AG09309 (cell line): ENCODE data around the gene MAP3K19.
"Not testable (repeated sequence)": the region's sequence is repeated elsewhere in the genome, so short reads cannot be mapped to it uniquely, and the experiment has no call there.

Experiments used
- DNase-seq: peaks from one replicate; pipeline ENCODE4 v3.0.0-alpha.2; 2010; ENCODE audit warnings: low read depth
- H3K4me3 ChIP-seq: 2 replicates; pipeline ENCODE4 v1.5.1; 2011; ENCODE audit warnings: mild to moderate bottlenecking, low read depth, low read length, moderate library complexity; ENCODE audit not compliant: control insufficient read depth
- CTCF ChIP-seq: IDR thresholded peaks from 2 replicates; pipeline ENCODE4 v1.5.1; 2011; ENCODE audit warnings: mild to moderate bottlenecking, low read depth, low read length, inconsistent platforms; ENCODE audit not compliant: insufficient read depth, control insufficient read depth; ENCODE audit errors: missing control alignments

MAP3K19 gene

DNA sequence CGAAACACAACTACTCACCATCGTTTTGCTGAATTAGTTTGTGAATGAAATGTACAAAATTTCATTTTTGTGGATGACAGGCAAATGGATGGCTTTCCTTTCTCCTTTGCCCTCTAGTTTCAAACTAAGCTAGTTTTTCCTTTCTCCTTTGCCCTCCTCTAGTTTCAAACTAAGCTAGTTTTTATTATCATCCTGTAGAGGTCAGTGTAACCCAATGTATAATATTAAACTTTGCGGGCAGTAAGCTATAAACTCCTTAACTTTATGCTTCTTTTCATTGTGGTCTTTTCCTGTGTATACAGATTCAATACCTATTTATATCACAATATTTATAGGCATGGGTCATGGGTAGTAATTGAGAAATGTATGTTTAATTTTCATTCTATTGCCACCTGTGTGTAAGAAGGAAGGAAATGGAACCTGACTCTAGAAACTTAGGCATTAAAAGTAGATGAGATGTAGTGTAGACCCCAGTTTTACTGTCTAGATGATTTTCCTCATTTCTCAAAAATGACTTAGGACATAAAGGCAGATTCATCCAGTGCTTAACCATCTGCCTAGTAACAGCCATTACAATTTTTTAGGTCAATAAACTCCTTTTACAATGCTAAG, 58.1 kb downstream of the MAP3K19 start:
- peak; percentile 29 for TF ChIP-seq CTCF
- DNase-seq: peak; percentile 7
- no peak overlapping the region for H3K4me3 ChIP-seq

DNA sequence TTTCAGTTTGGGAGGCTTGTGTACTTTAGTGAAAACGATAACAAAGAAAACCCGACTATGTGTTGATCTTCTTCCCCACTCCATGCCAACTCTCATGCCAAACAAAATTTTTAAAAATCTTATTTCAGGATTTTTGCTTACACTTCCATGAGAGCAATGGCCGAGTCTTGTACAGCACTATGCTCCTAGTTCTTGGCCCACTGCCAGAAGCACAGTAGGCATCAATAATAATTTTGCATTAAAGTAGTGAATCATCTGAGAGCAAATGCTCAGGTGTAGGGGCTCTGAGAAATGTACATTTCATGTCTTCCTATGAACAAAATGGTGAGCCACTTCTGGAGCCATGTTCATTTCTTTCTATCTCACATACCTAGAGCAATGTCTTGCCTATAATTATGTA, 62.2 kb downstream of the MAP3K19 start:
- DNase-seq: no peak

GRCh38 chr2:134982603-134983002, 64.6 kb downstream of the MAP3K19 start:
- no peak for TF ChIP-seq CTCF
- no peak for DNase-seq

More for the DNA sequence above, 62.2 kb downstream of the MAP3K19 start:
- no peak for TF ChIP-seq CTCF
- H3K4me3 ChIP-seq: no peak overlapping the region

DNA sequence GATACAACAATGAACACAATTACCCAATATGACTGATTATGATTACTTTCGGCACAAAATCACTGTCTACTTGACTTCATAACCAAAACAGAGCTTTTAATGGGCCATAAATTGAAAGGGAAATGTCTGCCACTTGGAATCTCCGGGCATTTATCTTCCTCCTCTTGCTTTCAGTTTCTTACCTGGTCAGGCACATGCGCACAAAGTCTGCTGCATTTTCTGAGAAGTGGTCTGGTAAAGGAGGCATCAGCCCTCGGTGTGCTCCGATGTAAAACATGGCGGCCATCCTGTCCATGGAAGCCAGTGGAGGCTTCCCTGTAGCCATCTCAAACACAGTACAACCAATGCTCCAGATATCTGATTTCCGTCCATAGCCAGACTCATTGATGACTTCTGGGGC, 66.6 kb downstream of the MAP3K19 start:
- TF ChIP-seq CTCF: no peak
- DNase-seq: no peak
- H3K4me3 ChIP-seq: no peak overlapping the region

More at GRCh38 chr2:134982603-134983002, 64.6 kb downstream of the MAP3K19 start:
- H3K4me3 ChIP-seq: no peak overlapping the region

DNA sequence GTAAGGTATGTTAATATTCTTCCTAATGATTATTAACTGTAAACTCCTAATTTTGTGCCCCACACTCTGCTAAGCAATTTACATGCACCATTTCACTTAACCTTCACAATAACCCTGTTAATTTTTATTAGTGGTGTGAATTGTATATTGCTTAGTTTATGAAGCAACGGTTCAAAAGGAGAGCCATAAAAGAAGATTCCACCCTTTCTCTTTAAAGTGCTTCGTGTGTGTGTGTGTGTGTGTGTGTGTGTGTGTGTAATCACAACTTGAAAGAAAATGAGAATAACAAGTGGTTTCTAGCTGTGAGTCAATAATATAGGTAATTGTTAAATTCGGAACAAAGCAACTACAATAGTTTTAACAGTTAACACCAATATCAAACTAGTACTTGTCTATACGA, 68.0 kb downstream of the MAP3K19 start:
- H3K4me3 ChIP-seq: no peak overlapping the region
- DNase-seq: no peak
- no peak for TF ChIP-seq CTCF

DNA sequence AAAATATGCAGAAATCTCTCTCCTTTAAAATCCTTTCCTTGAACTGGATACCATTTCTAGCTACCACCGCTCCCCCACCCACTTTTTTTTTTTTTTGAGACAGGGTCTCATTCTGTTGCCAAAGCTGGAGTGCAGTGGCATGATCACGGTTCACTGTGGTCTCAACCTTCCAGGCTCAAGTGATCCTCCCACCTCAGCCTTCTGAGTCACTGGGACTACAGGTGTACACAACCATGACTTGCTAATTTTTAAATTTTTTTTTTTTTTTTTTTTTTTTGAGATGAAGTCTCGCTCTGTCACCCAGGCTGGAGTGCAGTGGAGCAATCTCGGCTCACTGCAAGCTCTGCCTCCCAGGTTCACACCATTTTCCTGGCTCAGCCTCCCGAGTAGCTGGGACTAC, 70.1 kb downstream of the MAP3K19 start:
- H3K4me3 ChIP-seq, DNase-seq: not testable (repeated sequence)

- no peak for DNase-seq
- TF ChIP-seq CTCF: no peak
- no peak overlapping the region for H3K4me3 ChIP-seq
Observed at GRCh38 chr2:134976074-134976702, 71.1 kb downstream of the MAP3K19 start.
